ENCODE measurements around the gene TP53TG5. TPM values are rescaled to one million over a fixed set of nuclear protein-coding genes. Genes with fewer than 3 reads are reported as not detected.
A peak's percentile ranks its signal among the peaks of the same experiment; 100 is the strongest.

The TP53TG5 gene
- total and polyA plus RNA-seq, 4 donors = 0.03 to 0.28 TPM; not detected in 2

GRCh38 chr20:45370571-45371160 lies 7.5 kb downstream of the TP53TG5 start:
- TF ChIP-seq, protein P1, sequence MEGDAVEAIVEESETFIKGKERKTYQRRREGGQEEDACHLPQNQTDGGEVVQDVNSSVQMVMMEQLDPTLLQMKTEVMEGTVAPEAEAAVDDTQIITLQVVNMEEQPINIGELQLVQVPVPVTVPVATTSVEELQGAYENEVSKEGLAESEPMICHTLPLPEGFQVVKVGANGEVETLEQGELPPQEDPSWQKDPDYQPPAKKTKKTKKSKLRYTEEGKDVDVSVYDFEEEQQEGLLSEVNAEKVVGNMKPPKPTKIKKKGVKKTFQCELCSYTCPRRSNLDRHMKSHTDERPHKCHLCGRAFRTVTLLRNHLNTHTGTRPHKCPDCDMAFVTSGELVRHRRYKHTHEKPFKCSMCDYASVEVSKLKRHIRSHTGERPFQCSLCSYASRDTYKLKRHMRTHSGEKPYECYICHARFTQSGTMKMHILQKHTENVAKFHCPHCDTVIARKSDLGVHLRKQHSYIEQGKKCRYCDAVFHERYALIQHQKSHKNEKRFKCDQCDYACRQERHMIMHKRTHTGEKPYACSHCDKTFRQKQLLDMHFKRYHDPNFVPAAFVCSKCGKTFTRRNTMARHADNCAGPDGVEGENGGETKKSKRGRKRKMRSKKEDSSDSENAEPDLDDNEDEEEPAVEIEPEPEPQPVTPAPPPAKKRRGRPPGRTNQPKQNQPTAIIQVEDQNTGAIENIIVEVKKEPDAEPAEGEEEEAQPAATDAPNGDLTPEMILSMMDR (IDR thresholded peaks at IDR 0.05; ENCODE audit: control extremely low read depth, extremely low read depth) = no peak
- DNase-seq (no peak), ATAC-seq (ENCODE audit: insufficient read depth, low FRiP score) (no peak)
- 79 to 96% methylated on average over 3 of the region's 3 CpGs for WGBS, 2 donors
- Histone ChIP-seq H3K36me3 (ENCODE audit: control insufficient read depth in 4 of 4, insufficient read depth in 4 of 4, low read length in 4 of 4) (peaks cover 9 to 25% (median 16%) of the 10 kb centered on the region in 4 donors), H3K9ac (ENCODE audit: insufficient read depth in 1 of 2, low read length in 2 of 2) (no peak overlapping the region), H3K27ac (ENCODE audit: low read depth in 1 of 2, low read length in 1 of 2) (no peak overlapping the region), H3K27me3 (ENCODE audit: control insufficient read depth in 3 of 3, insufficient read depth in 3 of 3, low read length in 2 of 3) (no peaks in the 10 kb centered on the region), H3K4me1 (ENCODE audit: control insufficient read depth in 5 of 5, insufficient read depth in 5 of 5, low read length in 5 of 5) (peaks cover 0 to 12% (median 6%) of the 10 kb centered on the region in 5 donors), H3K9me3 (ENCODE audit: control insufficient read depth in 4 of 4, insufficient read depth in 3 of 4, low read length in 3 of 4) (no peaks in the 10 kb centered on the region), H3K4me3 (no peak overlapping the region)

GRCh38 chr20:45368221-45368980 lies 9.7 kb downstream of the TP53TG5 start:
- H3K9me3 ChIP-seq (ENCODE audit: control insufficient read depth in 4 of 4, insufficient read depth in 3 of 4, low read length in 3 of 4) = no peaks in the 10 kb centered on the region
- H3K27ac ChIP-seq (ENCODE audit: low read depth in 1 of 2, low read length in 1 of 2) = peak overlapping the region in 1 of 2 donors; percentile 64
- H3K27me3 ChIP-seq (ENCODE audit: control insufficient read depth in 3 of 3, insufficient read depth in 3 of 3, low read length in 2 of 3) = no peaks in the 10 kb centered on the region
- no peak overlapping the region for H3K4me3 ChIP-seq
- TF ChIP-seq, protein P1 (IDR thresholded peaks at IDR 0.05; ENCODE audit: control extremely low read depth, extremely low read depth) = no peak
- 23 to 52% methylated on average over 6 of the region's 6 CpGs for WGBS, 2 donors
- no peak for DNase-seq
- H3K36me3 ChIP-seq (ENCODE audit: control insufficient read depth in 4 of 4, insufficient read depth in 4 of 4, low read length in 4 of 4) = peaks cover 6 to 29% (median 16%) of the 10 kb centered on the region in 4 donors
- H3K4me1 ChIP-seq (ENCODE audit: control insufficient read depth in 5 of 5, insufficient read depth in 5 of 5, low read length in 5 of 5) = peaks cover 6 to 17% (median 14%) of the 10 kb centered on the region in 5 donors
- no peak for ATAC-seq (ENCODE audit: insufficient read depth, low FRiP score)
- H3K9ac ChIP-seq (ENCODE audit: insufficient read depth in 1 of 2, low read length in 2 of 2) = no peak overlapping the region

DNA sequence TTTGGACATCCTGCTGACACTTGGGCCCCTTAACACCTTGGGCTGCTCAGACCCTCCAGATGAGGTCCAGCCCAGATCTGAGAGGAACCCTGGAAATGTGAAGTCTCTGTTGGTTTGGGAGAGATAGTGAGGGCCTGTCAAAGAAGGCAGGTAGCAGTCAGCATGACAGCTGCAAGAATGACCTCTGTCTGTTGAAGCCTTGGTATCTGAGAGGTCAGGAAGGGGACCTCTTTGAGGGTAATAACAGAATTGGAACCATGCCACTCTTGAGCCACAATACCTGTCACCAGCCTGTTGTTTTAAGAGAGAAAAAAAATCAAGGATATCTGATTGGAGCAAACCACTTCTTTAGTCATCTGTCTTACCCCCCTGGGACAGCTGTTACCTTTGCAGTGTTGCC lies 11.0 kb downstream of the TP53TG5 start:
- TF ChIP-seq, protein P1 (IDR thresholded peaks at IDR 0.05; ENCODE audit: control extremely low read depth, extremely low read depth) = no peak
- no peak overlapping the region for H3K4me3 ChIP-seq
- no peak overlapping the region for H3K27ac ChIP-seq (ENCODE audit: low read depth in 1 of 2, low read length in 1 of 2)
- no peaks in the 10 kb centered on the region for H3K27me3 ChIP-seq (ENCODE audit: control insufficient read depth in 3 of 3, insufficient read depth in 3 of 3, low read length in 2 of 3)
- ATAC-seq (ENCODE audit: insufficient read depth, low FRiP score) = no peak
- no peaks in the 10 kb centered on the region for H3K9me3 ChIP-seq (ENCODE audit: control insufficient read depth in 4 of 4, insufficient read depth in 3 of 4, low read length in 3 of 4)
- peaks cover 6 to 29% (median 16%) of the 10 kb centered on the region in 4 donors for H3K36me3 ChIP-seq (ENCODE audit: control insufficient read depth in 4 of 4, insufficient read depth in 4 of 4, low read length in 4 of 4)
- no peak for DNase-seq
- H3K9ac ChIP-seq (ENCODE audit: insufficient read depth in 1 of 2, low read length in 2 of 2) = no peak overlapping the region
- H3K4me1 ChIP-seq (ENCODE audit: control insufficient read depth in 5 of 5, insufficient read depth in 5 of 5, low read length in 5 of 5) = peaks cover 6 to 12% (median 10%) of the 10 kb centered on the region in 5 donors

All from lung (tissue), 12 donors.